Measurements from ENCODE around the gene TRMT10C.

Gene TRMT10C

DNA sequence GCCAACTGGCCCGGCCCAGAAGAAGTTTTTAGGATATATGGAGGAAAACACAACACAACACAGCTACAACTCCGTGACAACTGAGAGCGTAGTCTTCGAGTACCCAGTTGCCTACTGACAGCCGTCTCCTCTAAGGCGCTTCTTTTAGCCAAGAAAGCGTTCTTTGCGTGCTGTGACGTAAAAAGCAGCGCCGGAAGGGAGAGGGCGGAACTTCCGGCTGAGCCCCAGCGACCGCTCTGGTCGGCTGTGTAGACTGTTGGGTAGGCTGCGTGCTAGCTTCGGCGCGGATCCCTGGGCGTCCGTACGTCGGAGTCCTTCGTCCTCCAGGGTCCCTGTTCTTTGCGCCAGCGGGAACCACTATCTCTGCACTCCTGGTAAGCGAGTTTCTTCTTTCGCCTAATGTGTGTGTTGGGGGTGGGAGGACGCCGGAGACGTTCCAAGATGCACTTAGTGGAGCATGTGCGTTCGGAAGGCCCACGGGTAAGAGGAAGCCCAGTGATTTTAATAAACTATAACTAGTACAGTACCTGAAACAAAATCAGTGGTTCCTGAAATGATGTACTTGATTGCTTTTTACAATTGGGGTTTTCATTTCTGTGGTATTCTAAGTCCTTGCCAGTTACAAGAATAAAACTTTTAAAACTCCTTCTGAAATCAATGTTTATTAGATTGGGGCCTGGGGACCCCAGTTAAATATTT is at the start of gene TRMT10C:
TSS of gene TRMT10C (plus strand) at position 239 of the 699 bp plus-strand sequence. CDS start 2,914 bp downstream, outside the sequence.
- H3K27ac ChIP-seq: peak within 1 kb of the TSS; percentile 76
- TF ChIP-seq ZFX (IDR thresholded peaks at IDR 0.05; ENCODE audit: borderline replicate concordance): no peak
- TF ChIP-seq, protein P1, sequence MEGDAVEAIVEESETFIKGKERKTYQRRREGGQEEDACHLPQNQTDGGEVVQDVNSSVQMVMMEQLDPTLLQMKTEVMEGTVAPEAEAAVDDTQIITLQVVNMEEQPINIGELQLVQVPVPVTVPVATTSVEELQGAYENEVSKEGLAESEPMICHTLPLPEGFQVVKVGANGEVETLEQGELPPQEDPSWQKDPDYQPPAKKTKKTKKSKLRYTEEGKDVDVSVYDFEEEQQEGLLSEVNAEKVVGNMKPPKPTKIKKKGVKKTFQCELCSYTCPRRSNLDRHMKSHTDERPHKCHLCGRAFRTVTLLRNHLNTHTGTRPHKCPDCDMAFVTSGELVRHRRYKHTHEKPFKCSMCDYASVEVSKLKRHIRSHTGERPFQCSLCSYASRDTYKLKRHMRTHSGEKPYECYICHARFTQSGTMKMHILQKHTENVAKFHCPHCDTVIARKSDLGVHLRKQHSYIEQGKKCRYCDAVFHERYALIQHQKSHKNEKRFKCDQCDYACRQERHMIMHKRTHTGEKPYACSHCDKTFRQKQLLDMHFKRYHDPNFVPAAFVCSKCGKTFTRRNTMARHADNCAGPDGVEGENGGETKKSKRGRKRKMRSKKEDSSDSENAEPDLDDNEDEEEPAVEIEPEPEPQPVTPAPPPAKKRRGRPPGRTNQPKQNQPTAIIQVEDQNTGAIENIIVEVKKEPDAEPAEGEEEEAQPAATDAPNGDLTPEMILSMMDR (IDR thresholded peaks at IDR 0.05): no peak

DNA sequence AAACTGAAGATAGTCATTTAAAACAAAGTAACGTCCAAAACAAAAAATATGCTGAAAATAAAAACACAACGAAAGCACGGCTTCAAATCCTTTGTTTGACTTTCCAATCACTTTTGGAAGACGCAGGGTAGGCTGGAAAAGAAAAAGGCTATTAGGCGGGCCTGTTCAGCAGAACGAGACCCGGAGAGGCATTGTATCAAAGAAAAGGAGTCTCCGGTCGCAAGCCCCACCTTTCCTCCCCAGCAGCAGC is 49.3 kb upstream of the TRMT10C start:
- no peak for TF ChIP-seq ZFX (IDR thresholded peaks at IDR 0.05; ENCODE audit: borderline replicate concordance)
- TF ChIP-seq, protein P1 (IDR thresholded peaks at IDR 0.05): no peak
- peak overlapping the region; percentile 67 for H3K27ac ChIP-seq

DNA sequence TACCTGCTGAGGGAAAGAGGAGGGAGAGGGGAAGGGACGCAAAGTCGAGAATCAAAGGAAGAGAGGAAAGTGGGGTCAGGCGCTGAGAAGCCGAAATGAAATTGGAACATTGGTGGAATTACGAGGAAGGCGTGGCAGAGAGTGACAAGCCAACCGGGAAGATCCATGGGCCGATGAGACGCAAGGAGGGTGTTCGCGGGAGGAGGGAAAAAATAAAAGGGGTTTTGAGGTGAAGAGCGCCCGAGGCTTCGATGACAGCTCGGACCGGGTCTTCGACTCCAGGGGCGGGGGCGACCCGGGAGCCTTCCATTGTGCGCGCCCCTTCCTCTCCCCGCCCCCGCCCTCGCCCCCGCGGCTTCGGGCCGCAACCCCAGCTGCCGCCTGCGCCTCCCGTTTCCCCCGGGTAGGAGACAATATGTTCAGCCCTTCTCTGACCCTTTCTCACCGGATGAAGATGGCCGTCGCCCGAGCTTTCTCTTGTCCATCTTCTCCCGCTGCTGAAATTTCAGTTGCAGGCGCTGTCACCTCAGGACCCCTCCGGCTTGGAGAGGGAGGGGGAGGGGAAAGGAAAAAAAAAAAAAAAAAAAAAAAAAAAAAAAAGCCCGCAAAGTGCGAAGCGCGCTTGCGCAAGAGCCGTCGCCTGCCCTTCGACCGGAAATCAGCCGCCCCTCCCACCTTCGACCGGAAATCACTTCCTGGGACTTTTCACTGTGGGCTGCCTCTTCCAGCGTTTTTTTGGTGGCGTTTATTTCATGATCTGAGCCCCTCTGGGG is 48.8 kb upstream of the TRMT10C start, which contains the start of gene SENP7:
TSS of gene SENP7 (minus strand) at position 567 of the 773 bp plus-strand sequence. CDS start at position 485, 82 bp downstream.
- peak within 1 kb of the TSS; percentile 67 for H3K27ac ChIP-seq
- TF ChIP-seq, protein P1 (IDR thresholded peaks at IDR 0.05): no peak
- no peak for TF ChIP-seq ZFX (IDR thresholded peaks at IDR 0.05; ENCODE audit: borderline replicate concordance)

DNA sequence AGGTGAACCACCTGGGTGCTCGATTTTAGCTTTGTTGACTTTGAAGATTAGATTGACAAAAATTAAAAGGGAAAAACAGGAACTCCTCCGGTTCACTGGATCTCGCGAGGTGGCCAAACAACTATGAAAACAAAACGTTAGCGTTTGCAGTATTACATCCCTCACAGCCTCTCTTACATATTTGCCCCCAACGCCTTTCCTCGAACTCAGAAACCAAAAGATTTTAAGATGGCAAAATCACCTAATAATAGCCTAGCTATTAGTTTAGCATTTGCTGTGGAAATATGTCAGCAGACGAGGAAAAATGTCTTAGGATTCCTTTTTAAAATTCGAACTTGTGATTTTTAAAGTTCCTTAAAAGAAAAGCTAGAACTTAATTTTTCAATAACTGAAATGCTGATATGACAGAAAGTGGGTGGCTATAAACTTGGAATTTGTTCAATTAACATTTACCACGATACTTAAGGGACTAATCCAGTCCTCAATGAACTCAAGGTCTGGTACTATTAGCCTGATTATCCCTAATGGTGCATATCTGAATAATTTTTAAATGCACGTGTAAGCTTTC is 48.2 kb upstream of the TRMT10C start:
- no peak for TF ChIP-seq ZFX (IDR thresholded peaks at IDR 0.05; ENCODE audit: borderline replicate concordance)
- TF ChIP-seq, protein P1 (IDR thresholded peaks at IDR 0.05): no peak

DNA sequence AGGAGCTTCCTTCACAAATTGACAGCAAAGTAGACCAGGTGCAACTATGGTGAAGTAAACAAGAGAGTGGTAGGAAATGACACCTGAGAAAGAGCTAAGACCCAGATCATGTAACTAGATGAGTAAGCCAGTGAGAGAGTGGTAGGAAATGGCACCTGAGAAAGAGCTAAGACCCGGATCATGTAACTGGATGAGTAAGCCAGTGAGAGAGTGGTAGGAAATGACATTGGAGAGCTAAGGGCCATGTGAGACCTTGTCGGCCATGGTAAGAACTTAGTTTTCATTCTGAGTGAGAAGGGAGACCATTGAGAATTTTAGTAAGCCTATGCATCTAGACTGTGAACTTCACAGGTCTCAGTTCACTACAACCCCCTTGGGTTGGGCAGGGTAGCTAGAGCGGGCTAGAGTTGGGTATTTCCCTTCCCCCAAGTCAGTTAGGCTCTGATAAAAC is 43.2 kb upstream of the TRMT10C start:
- no peak overlapping the region for H3K27ac ChIP-seq
- TF ChIP-seq ZFX (IDR thresholded peaks at IDR 0.05; ENCODE audit: borderline replicate concordance): no peak
- TF ChIP-seq, protein P1 (IDR thresholded peaks at IDR 0.05): no peak

More for the DNA sequence above, 48.2 kb upstream of the TRMT10C start:
- H3K27ac ChIP-seq: peak overlapping the region; percentile 67

DNA sequence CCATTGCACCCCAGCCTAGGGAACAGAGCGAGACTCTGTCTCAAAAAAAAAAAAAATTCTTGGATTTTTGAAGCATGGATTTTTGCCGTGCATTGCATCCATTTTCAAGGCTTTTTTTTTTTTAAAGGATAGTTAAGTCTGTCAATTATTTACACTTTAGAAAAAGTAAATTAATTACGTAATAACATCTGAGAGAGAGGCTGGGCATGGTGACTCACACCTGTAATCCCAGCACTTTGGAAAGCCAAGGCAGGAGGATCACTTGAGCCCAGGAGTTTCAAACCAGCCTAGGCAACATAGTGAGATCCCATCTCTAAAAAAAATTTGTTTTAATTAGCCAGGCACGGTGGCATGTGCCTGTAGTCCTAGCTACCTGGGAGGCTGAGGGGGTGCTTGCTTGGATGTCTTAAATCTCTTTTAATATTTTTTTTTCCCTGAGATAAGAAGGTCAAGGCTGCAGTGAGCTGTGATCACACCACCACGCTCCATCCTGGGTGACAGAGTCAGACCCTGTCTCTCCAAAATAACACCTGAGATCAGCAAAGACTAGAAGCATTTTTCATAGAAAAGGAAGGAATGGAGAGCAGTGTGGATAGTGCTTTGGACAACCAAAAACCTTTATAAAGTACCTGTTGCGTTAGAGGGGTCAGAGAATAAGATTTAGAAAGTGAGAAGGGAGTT is 41.8 kb upstream of the TRMT10C start:
- no peak for TF ChIP-seq ZFX (IDR thresholded peaks at IDR 0.05; ENCODE audit: borderline replicate concordance)
- TF ChIP-seq, protein P1 (IDR thresholded peaks at IDR 0.05): no peak

More for the DNA sequence above, 41.8 kb upstream of the TRMT10C start:
- no peak overlapping the region for H3K27ac ChIP-seq

All from 22Rv1 (cell line).